Skeletal muscle satellite cell (primary cell): ENCODE measurements around the gene PSMB7.

ENCODE experiments used
- H3K27me3 ChIP-seq: 2 replicates; pipeline ENCODE4 v1.7.0; 2013; ENCODE audit warnings: low read length; ENCODE audit not compliant: control insufficient read depth, insufficient read depth
- H3K36me3 ChIP-seq: 2 replicates; pipeline ENCODE4 v1.7.0; 2013; ENCODE audit warnings: mild to moderate bottlenecking, control low read depth, low read length; ENCODE audit not compliant: insufficient read depth
- H3K4me1 ChIP-seq: 2 replicates; pipeline ENCODE4 v1.7.0; 2013; ENCODE audit warnings: low read length; ENCODE audit not compliant: control insufficient read depth, insufficient read depth
- H3K4me2 ChIP-seq: 2 replicates; pipeline ENCODE4 v1.7.0; 2013; ENCODE audit warnings: mild to moderate bottlenecking, low read length
- H3K4me3 ChIP-seq: 2 replicates; pipeline ENCODE4 v1.7.0; 2013; ENCODE audit warnings: low read length
- H3K9ac ChIP-seq: 2 replicates; pipeline ENCODE4 v1.7.0; 2013; ENCODE audit warnings: mild to moderate bottlenecking, low read depth, low read length, moderate library complexity
- H3K9me3 ChIP-seq: replicated peaks from 2 replicates; pipeline ENCODE4 v1.7.0; 2013; ENCODE audit warnings: mild to moderate bottlenecking, control low read depth, low read length

PSMB7 gene

DNA sequence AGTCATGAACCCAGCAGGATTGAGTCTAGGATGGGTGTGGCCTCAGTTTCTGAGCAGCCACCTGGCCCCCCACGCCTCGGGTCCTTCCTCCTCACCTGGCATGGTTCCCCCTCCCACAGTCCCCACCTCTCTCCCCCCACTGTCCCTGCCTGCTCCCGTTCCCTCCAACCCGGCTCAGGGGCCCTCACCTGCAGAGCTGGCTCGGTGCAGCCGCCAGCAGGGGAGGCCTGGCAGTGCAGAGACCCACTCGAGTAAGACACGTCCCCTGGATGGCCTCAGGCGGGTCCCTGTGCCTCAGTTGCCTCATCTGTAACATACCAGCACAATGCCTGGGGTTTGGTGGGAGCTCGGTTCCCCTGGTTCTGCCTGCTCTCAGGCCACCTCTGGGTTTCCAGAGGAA lies 91.3 kb downstream of the PSMB7 start:
- H3K9me3 ChIP-seq: no peaks in the 10 kb centered on the region
- peaks cover 3% of the 10 kb centered on the region for H3K4me1 ChIP-seq
- no peak overlapping the region for H3K9ac ChIP-seq
- H3K4me3 ChIP-seq: no peak overlapping the region
- H3K4me2 ChIP-seq: no peak overlapping the region
- H3K36me3 ChIP-seq: peaks cover 88% of the 10 kb centered on the region
- H3K27me3 ChIP-seq: no peaks in the 10 kb centered on the region

DNA sequence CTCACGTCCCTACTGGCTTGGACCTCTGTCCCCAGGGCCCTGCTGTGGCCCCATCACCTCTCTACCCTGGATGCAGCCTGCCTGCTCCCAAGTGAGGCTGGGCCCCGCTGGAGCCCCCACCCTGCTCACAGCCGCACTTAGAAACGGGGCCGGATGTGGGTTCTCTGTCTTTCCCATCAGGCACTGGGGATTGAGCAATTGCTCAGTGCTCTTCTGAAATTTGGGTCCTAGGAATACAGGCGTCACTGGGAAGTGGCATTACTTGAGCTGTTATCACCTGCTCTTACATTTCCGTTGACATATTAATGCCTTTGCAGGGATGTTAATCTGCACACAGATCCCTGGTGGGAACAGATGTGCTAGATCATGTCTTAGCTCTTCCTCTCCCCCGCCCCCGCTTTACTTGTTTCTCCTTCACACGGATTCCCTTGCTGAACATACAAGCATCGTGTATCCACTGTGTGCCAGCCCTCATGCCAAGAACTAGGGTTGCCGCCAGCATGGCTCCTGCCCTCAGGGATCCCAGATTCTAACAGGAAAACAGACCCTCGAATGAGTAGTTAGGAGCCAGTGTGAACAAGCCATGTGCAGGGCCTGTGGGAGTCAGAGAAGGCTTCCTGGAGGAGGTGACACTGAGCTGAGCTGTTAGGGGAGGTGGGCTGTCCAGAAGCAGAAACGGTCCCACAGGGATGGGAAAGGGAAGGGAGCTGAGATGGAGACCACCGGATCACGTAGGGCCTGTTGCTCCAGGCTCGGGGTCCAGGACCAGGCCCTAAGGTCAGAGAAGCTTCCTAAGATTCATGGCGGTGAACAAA lies 92.4 kb downstream of the PSMB7 start:
- no peak overlapping the region for H3K9ac ChIP-seq
- H3K4me1 ChIP-seq: peaks cover 3% of the 10 kb centered on the region
- H3K4me3 ChIP-seq: no peak overlapping the region
- H3K36me3 ChIP-seq: peaks cover 84% of the 10 kb centered on the region
- H3K4me2 ChIP-seq: no peak overlapping the region
- no peaks in the 10 kb centered on the region for H3K27me3 ChIP-seq
- H3K9me3 ChIP-seq: no peaks in the 10 kb centered on the region

GRCh38 chr9:124321935-124322334 lies 93.3 kb downstream of the PSMB7 start:
- Histone ChIP-seq H3K4me1 (peaks cover 3% of the 10 kb centered on the region), H3K27me3 (no peaks in the 10 kb centered on the region), H3K36me3 (peaks cover 82% of the 10 kb centered on the region), H3K9ac (no peak overlapping the region), H3K9me3 (no peaks in the 10 kb centered on the region), H3K4me3 (no peak overlapping the region), H3K4me2 (no peak overlapping the region)

GRCh38 chr9:124321416-124321815 lies 93.8 kb downstream of the PSMB7 start:
- H3K27me3 ChIP-seq: no peaks in the 10 kb centered on the region
- H3K36me3 ChIP-seq: peaks cover 82% of the 10 kb centered on the region
- H3K4me2 ChIP-seq: no peak overlapping the region
- no peak overlapping the region for H3K9ac ChIP-seq
- H3K9me3 ChIP-seq: no peaks in the 10 kb centered on the region
- H3K4me1 ChIP-seq: peaks cover 3% of the 10 kb centered on the region
- H3K4me3 ChIP-seq: no peak overlapping the region

GRCh38 chr9:124320062-124320973 lies 94.9 kb downstream of the PSMB7 start:
- H3K27me3 ChIP-seq: no peaks in the 10 kb centered on the region
- H3K9ac ChIP-seq: no peak overlapping the region
- no peak overlapping the region for H3K4me3 ChIP-seq
- peaks cover 84% of the 10 kb centered on the region for H3K36me3 ChIP-seq
- no peaks in the 10 kb centered on the region for H3K9me3 ChIP-seq
- no peak overlapping the region for H3K4me2 ChIP-seq
- H3K4me1 ChIP-seq: peaks cover 3% of the 10 kb centered on the region

GRCh38 chr9:124315882-124316281 lies 99.4 kb downstream of the PSMB7 start:
- H3K36me3 ChIP-seq: peaks cover 81% of the 10 kb centered on the region
- H3K4me1 ChIP-seq: peaks cover 3% of the 10 kb centered on the region
- H3K27me3 ChIP-seq: no peaks in the 10 kb centered on the region
- H3K9ac ChIP-seq: no peak overlapping the region
- H3K4me3 ChIP-seq: no peak overlapping the region
- no peak overlapping the region for H3K4me2 ChIP-seq
- no peaks in the 10 kb centered on the region for H3K9me3 ChIP-seq

DNA sequence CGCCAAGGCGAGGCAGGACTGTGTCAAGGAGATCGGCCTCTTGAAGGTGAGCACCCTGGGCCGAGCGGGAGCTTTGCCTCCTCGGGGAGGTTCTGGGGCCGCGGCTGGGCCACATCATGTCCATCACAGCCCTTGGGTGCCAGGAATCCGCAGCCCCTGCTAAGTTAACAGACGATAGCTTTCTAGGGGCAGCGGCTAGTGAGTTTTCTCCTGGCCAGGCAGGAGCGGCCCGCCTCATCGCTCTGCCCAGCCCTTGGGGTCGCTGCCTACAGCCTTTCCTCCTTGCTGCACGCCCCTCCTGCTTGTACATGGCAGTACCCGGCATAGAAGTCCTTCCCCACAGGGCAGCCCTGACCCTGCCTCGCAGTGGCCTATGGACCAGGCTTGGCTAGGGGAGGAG lies 101.3 kb downstream of the PSMB7 start:
- H3K4me2 ChIP-seq: no peak overlapping the region
- no peak overlapping the region for H3K4me3 ChIP-seq
- H3K36me3 ChIP-seq: peaks cover 83% of the 10 kb centered on the region
- H3K4me1 ChIP-seq: peaks cover 15% of the 10 kb centered on the region
- H3K9me3 ChIP-seq: no peaks in the 10 kb centered on the region
- no peak overlapping the region for H3K9ac ChIP-seq
- H3K27me3 ChIP-seq: no peaks in the 10 kb centered on the region

GRCh38 chr9:124312290-124313265 lies 102.7 kb downstream of the PSMB7 start:
- no peak overlapping the region for H3K4me3 ChIP-seq
- H3K9ac ChIP-seq: no peak overlapping the region
- peaks cover 85% of the 10 kb centered on the region for H3K36me3 ChIP-seq
- H3K9me3 ChIP-seq: no peaks in the 10 kb centered on the region
- no peaks in the 10 kb centered on the region for H3K27me3 ChIP-seq
- H3K4me1 ChIP-seq: peaks cover 19% of the 10 kb centered on the region
- H3K4me2 ChIP-seq: no peak overlapping the region

- Histone ChIP-seq H3K4me3 (no peak overlapping the region), H3K9ac (no peak overlapping the region), H3K4me1 (peaks cover 31% of the 10 kb centered on the region), H3K9me3 (no peaks in the 10 kb centered on the region), H3K36me3 (peaks cover 83% of the 10 kb centered on the region), H3K27me3 (no peaks in the 10 kb centered on the region), H3K4me2 (no peak overlapping the region)
Measured at GRCh38 chr9:124311283-124311682, 104.0 kb downstream of the PSMB7 start.

DNA sequence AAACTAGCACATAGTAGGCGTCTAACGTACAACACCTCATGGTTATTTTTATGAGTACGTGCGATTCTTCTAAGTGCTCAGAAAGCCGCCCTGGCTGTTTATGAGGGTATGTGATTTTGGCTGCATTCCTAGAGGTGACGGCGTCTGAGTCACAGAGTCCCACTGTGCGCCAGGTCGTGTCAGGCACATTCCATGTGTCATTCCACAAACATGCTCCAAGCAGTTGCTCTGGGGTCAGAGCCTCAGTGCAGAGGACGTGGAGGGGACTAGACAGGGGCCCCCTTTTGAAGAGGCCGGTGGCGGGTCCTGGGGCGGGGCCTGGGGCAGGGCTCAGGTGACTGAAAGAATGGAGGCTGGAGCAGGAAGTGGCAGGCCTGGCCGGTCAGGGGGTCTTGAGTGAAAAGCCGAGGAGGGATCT lies 105.6 kb downstream of the PSMB7 start:
- peaks cover 40% of the 10 kb centered on the region for H3K4me1 ChIP-seq
- H3K9ac ChIP-seq: peak overlapping the region; percentile 47
- no peaks in the 10 kb centered on the region for H3K27me3 ChIP-seq
- H3K4me3 ChIP-seq: peak overlapping the region; percentile 13
- peaks cover 70% of the 10 kb centered on the region for H3K36me3 ChIP-seq
- H3K4me2 ChIP-seq: peak overlapping the region; percentile 36
- no peaks in the 10 kb centered on the region for H3K9me3 ChIP-seq
